OCI-LY1 (cell line): ENCODE data around the gene NPY4R.
"Not testable (repeated sequence)": the region's sequence is repeated elsewhere in the genome, so short reads cannot be mapped to it uniquely, and the experiment has no call there.

Source experiments
- H2AFZ ChIP-seq: fragments of 200-600 bp; sonication (generic), shearing (Covaris generic); 2 replicates; pipeline ENCODE4 v1.6.0; 2014; ENCODE audit warnings: antibody characterized with exemption, mild to moderate bottlenecking, low read length
- H3F3A ChIP-seq: fragments of 200-600 bp; sonication (generic), shearing (Covaris generic); 2 replicates; pipeline ENCODE4 v1.6.0; 2014; ENCODE audit warnings: mild to moderate bottlenecking, antibody characterized with exemption, low read length, moderate library complexity; ENCODE audit not compliant: insufficient read depth
- H3K27ac ChIP-seq: fragments of 200-600 bp; sonication (generic); 2 replicates; pipeline ENCODE4 v1.5.1; 2014; ENCODE audit warnings: low read length, mixed run types, mild to moderate bottlenecking, low read depth; ENCODE audit not compliant: poor library complexity, severe bottlenecking
- H3K27me3 ChIP-seq: fragments of 200-600 bp; sonication (generic); 2 replicates; pipeline ENCODE4 v1.6.0; 2014; ENCODE audit warnings: antibody characterized with exemption, mild to moderate bottlenecking, low read length, moderate library complexity; ENCODE audit not compliant: insufficient read depth
- H3K36me3 ChIP-seq: fragments of 200-600 bp; sonication (generic); 2 replicates; pipeline ENCODE4 v1.6.1; 2014; ENCODE audit warnings: mild to moderate bottlenecking, antibody characterized with exemption, low read length, moderate library complexity, mixed read lengths; ENCODE audit not compliant: insufficient read depth
- H3K4me1 ChIP-seq: fragments of 200-600 bp; sonication (generic); 2 replicates; pipeline ENCODE4 v1.5.1; 2014; ENCODE audit warnings: mild to moderate bottlenecking, low read length, moderate library complexity; ENCODE audit not compliant: insufficient read depth, severe bottlenecking
- H3K4me2 ChIP-seq: fragments of 200-600 bp; sonication (generic), shearing (Covaris generic); 2 replicates; pipeline ENCODE4 v1.6.1; 2014; ENCODE audit warnings: low read length
- H3K4me3 ChIP-seq: fragments of 200-600 bp; sonication (generic); 2 replicates; pipeline ENCODE4 v1.5.1; 2014; ENCODE audit warnings: low read length, low read depth, mild to moderate bottlenecking, mixed read lengths; ENCODE audit not compliant: poor library complexity, severe bottlenecking
- H3K79me2 ChIP-seq: fragments of 200-600 bp; shearing (Covaris generic); 2 replicates; pipeline ENCODE4 v1.6.1; 2016; ENCODE audit warnings: mixed run types, low read length, mixed read lengths; ENCODE audit not compliant: insufficient read depth
- H3K9ac ChIP-seq: fragments of 200-600 bp; sonication (generic), shearing (Covaris generic); 2 replicates; pipeline ENCODE4 v1.6.1; 2014; ENCODE audit warnings: mild to moderate bottlenecking, low read length, mixed read lengths
- H3K9me2 ChIP-seq: fragments of 200-600 bp; sonication (generic), shearing (Covaris generic); 2 replicates; pipeline ENCODE4 v1.6.1; 2014; ENCODE audit warnings: low read depth, mild to moderate bottlenecking, low read length, mixed read lengths
- H3K9me3 ChIP-seq: fragments of 200-600 bp; shearing (Covaris generic); 2 replicates; pipeline ENCODE4 v1.6.1; 2014; ENCODE audit warnings: low read length, mixed read lengths
- H4K20me1 ChIP-seq: fragments of 200-600 bp; sonication (generic), shearing (Covaris generic); 2 replicates; pipeline ENCODE4 v1.6.0; 2016; ENCODE audit warnings: mild to moderate bottlenecking, low read length; ENCODE audit not compliant: insufficient read depth

The NPY4R gene

DNA sequence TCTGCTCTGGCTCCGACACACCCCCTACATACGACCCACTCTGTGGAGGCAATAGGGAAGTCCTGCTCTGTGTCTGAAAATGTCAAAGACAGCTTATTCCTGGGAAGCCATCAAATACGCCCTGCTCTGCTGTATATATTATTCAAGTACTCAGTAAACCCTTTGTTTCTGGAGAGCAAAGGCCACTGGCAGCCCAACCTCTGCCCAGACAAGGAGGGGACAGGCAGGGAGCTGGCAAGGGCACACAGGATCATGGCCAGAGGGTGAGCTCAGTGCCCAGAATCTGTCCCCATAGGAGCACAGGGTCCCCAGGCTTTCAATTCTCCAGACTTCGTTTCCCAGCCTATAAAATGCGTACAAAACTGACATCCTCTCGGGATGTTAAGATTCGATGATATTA, 47.0 kb upstream of the NPY4R start:
- H3K27ac ChIP-seq, H2AFZ ChIP-seq, H3F3A ChIP-seq, H3K9ac ChIP-seq, H3K4me2 ChIP-seq, H3K9me2 ChIP-seq, H3K36me3 ChIP-seq, H3K27me3 ChIP-seq, H4K20me1 ChIP-seq, H3K79me2 ChIP-seq, H3K4me3 ChIP-seq, H3K4me1 ChIP-seq, H3K9me3 ChIP-seq: not testable (repeated sequence)

DNA sequence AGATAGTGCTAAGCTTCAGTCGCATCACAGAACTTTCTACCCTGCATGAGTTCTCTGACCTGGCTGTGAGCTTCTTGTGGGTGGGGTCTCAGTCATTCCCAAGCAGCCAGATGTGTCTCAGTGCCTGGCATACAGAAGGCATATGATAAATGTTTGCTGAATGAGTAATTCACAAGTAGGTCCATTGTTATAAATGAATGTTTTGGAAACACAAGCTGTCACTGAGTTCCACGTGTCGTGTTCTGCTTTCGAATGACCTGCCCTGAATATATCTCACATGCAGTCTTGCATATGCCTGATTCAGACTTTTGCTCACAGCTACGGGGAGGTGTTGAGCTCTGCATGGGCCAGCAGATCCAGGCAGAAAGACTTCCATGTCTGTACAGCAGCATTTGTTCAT, 46.2 kb upstream of the NPY4R start:
- not testable (repeated sequence) for H2AFZ ChIP-seq, H3K4me2 ChIP-seq, H3F3A ChIP-seq, H3K9ac ChIP-seq, H3K4me3 ChIP-seq, H3K36me3 ChIP-seq, H3K9me3 ChIP-seq, H3K79me2 ChIP-seq, H3K27me3 ChIP-seq, H3K4me1 ChIP-seq, H4K20me1 ChIP-seq, H3K27ac ChIP-seq, H3K9me2 ChIP-seq

GRCh38 chr10:46499990-46500389, 34.2 kb upstream of the NPY4R start:
- not testable (repeated sequence) for H3K9me3 ChIP-seq, H3K9ac ChIP-seq, H3K4me1 ChIP-seq, H3K27me3 ChIP-seq, H3K36me3 ChIP-seq, H3K79me2 ChIP-seq, H2AFZ ChIP-seq, H4K20me1 ChIP-seq, H3K9me2 ChIP-seq, H3K4me3 ChIP-seq, H3F3A ChIP-seq, H3K27ac ChIP-seq, H3K4me2 ChIP-seq

DNA sequence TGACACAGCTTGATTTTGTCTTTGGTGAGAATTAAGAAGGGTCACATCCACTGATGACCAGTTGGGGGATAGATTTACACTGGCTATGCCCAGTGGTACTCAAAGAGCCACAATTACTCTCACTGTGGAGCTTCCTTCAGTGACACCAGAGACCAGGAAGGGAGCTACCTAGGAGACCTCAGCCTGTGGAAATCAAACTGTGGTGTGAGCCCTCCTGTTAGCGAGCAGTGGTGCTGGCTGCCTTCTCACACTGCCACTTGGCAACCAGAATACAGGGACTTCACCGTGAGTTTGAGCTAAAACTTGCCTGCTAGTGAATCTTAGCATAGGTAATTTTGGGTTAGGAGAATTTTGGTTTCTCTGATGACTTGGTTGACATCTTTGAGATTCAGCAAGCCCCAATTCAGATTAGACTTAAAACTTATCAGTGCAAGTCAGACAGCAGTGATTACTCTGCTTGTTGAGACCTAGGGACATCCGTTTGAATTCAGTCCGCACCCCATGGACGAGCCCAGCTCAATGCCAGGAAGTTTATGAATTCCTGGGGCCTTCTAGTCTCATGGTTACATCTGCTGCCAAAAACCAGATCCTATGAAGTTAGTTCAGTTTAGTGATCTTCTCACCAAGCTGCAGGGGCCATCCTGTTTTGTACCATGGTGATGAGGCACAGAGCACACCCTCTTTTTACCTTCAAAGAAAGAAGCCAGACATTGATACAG, 33.4 kb upstream of the NPY4R start:
- H3K9me3 ChIP-seq, H3K79me2 ChIP-seq, H3K9ac ChIP-seq, H3K4me2 ChIP-seq, H3K9me2 ChIP-seq, H2AFZ ChIP-seq, H3F3A ChIP-seq, H3K27me3 ChIP-seq, H3K4me1 ChIP-seq, H3K27ac ChIP-seq, H3K4me3 ChIP-seq, H4K20me1 ChIP-seq, H3K36me3 ChIP-seq: not testable (repeated sequence)

GRCh38 chr10:46497878-46498277, 32.1 kb upstream of the NPY4R start:
- not testable (repeated sequence) for H2AFZ ChIP-seq, H3K4me1 ChIP-seq, H3K9me3 ChIP-seq, H3K9me2 ChIP-seq, H4K20me1 ChIP-seq, H3K27ac ChIP-seq, H3F3A ChIP-seq, H3K4me3 ChIP-seq, H3K79me2 ChIP-seq, H3K27me3 ChIP-seq, H3K36me3 ChIP-seq, H3K4me2 ChIP-seq, H3K9ac ChIP-seq

- H3K4me1 ChIP-seq, H3K27ac ChIP-seq, H3K9me2 ChIP-seq, H4K20me1 ChIP-seq, H3K9me3 ChIP-seq, H3K79me2 ChIP-seq, H3K36me3 ChIP-seq, H2AFZ ChIP-seq, H3K27me3 ChIP-seq, H3F3A ChIP-seq, H3K9ac ChIP-seq, H3K4me3 ChIP-seq, H3K4me2 ChIP-seq: not testable (repeated sequence)
Observed at GRCh38 chr10:46497401-46497800, 31.6 kb upstream of the NPY4R start.

DNA sequence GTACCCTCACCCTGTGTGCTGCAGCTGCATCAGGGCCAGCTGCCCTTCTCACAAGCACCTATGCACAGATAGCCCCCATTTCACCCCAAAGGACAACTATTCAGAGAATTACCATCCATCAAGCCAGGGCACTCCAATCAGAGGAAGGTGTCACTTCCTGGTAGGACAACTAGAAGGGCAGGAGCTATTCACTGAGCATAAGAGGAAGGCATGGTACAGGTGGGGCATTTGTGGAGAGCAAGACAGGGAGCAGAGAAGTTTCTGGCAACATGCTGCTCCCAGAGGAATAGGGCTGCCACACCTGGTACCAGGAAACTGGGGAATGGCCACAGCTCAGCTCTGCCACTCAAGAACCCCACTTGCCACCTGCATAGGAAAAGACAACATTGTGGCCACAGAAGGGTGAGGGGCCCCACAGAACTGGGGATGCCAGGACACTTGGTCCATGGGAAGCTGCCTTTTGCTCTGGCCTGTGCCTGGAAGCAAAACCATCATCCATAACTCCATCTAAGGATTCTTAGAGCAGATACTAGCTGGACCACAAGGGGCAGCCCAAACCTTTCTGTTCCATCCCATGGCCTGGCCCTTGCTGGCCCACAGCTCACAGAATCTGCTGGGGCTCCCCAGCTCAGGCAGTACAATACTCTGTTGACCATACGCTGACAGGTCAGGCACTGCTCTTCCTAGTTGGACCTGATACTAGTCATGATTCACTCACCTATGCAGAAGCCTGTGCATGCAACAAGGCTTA, 25.8 kb upstream of the NPY4R start:
- H2AFZ ChIP-seq, H4K20me1 ChIP-seq, H3F3A ChIP-seq, H3K27me3 ChIP-seq, H3K27ac ChIP-seq, H3K4me2 ChIP-seq, H3K9me3 ChIP-seq, H3K4me3 ChIP-seq, H3K9ac ChIP-seq, H3K79me2 ChIP-seq, H3K36me3 ChIP-seq, H3K4me1 ChIP-seq, H3K9me2 ChIP-seq: not testable (repeated sequence)
